WTC11 (cell line): Measurements from ENCODE around the gene ECHS1.

Experiments
- ATF1 ChIP-seq: sonication (generic); formaldehyde crosslinking; IDR thresholded peaks from 2 replicates; pipeline ENCODE4 v1.8.1; 2023; ENCODE audit warnings: mild to moderate bottlenecking, moderate library complexity, missing genetic modification reagents
- CREB1 ChIP-seq: sonication (generic); formaldehyde crosslinking; IDR thresholded peaks from 2 replicates; pipeline ENCODE4 v1.8.0; 2023; ENCODE audit warnings: mild to moderate bottlenecking, missing genetic modification reagents
- ELF4 ChIP-seq: sonication (generic); formaldehyde crosslinking; IDR thresholded peaks from 2 replicates; pipeline ENCODE4 v1.8.1; 2022; ENCODE audit warnings: low read depth, mild to moderate bottlenecking, moderate library complexity, missing genetic modification reagents
- ESRRA ChIP-seq: sonication (generic); formaldehyde crosslinking; IDR thresholded peaks from 2 replicates; pipeline ENCODE4 v1.8.1; 2022; ENCODE audit warnings: mild to moderate bottlenecking, missing genetic modification reagents, borderline replicate concordance
- KAT7 ChIP-seq: sonication (generic); formaldehyde crosslinking; IDR thresholded peaks from 2 replicates; pipeline ENCODE4 v1.8.1; 2023; ENCODE audit warnings: missing genetic modification reagents, mild to moderate bottlenecking, borderline replicate concordance
- STAT6 ChIP-seq: sonication (generic); formaldehyde crosslinking; conservative IDR thresholded peaks from 2 replicates; pipeline ENCODE4 v1.8.1; 2023; ENCODE audit warnings: mild to moderate bottlenecking, low read depth, missing genetic modification reagents, moderate library complexity
- ZNF121 ChIP-seq: sonication (generic); formaldehyde crosslinking; IDR thresholded peaks from 2 replicates; pipeline ENCODE4 v1.8.0; 2023; ENCODE audit warnings: missing genetic modification reagents
- ZNF263 ChIP-seq: sonication (generic); formaldehyde crosslinking; IDR thresholded peaks from 2 replicates; pipeline ENCODE4 v1.8.1; 2022; ENCODE audit warnings: low read depth, mild to moderate bottlenecking, moderate library complexity, missing genetic modification reagents
- TF ChIP-seq, protein P1 (sequence below): fragments of 200-600 bp; IDR thresholded peaks from 2 replicates; pipeline ENCODE4 v1.8.0; 2022; ENCODE audit warnings: antibody characterized with exemption
- TF ChIP-seq, protein P2 (sequence below): sonication (generic); formaldehyde crosslinking; IDR thresholded peaks from 2 replicates; pipeline ENCODE4 v1.8.1; 2023; ENCODE audit warnings: mild to moderate bottlenecking, moderate library complexity, missing genetic modification reagents

DNA sequence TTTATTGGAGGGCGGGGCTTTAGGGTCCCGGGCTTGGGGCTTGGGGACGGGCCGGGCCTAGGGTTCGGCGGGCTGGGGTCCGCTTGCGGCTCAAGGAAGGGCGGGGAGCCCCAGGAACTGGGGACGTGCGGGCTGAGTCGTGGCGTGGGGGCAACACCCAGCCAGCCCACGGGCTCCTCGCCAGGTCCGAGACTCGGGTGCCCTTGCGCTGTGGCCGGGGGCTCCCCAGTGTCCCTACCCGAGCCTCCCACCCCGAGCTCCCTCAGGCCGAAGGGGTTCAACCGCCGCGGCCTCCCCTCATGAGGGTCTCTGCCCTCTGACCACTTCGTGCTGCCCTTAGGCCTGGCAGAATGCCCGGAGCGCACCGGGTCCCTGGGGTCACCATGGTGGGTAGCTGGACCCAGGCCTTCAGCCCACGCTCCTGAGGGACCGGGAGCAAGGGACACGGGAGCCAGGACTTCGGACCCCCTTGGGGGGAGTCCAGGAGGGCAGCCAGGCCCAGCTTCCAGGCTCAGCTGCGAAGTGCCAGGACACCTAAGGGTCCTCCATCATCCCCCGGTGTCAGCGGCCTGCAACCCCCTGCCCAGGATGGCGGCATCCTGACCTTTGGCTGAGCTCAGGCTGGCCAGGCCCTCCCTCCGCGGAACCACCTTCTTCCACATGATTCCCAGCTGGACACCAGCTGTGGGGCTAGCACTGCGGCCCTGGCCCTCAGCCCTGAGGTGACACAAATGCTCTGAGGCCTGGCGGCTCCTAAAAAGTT lies 14.8 kb downstream of the ECHS1 start:
- TF ChIP-seq, protein P1, sequence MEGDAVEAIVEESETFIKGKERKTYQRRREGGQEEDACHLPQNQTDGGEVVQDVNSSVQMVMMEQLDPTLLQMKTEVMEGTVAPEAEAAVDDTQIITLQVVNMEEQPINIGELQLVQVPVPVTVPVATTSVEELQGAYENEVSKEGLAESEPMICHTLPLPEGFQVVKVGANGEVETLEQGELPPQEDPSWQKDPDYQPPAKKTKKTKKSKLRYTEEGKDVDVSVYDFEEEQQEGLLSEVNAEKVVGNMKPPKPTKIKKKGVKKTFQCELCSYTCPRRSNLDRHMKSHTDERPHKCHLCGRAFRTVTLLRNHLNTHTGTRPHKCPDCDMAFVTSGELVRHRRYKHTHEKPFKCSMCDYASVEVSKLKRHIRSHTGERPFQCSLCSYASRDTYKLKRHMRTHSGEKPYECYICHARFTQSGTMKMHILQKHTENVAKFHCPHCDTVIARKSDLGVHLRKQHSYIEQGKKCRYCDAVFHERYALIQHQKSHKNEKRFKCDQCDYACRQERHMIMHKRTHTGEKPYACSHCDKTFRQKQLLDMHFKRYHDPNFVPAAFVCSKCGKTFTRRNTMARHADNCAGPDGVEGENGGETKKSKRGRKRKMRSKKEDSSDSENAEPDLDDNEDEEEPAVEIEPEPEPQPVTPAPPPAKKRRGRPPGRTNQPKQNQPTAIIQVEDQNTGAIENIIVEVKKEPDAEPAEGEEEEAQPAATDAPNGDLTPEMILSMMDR: no peak
- TF ChIP-seq, protein P2, sequence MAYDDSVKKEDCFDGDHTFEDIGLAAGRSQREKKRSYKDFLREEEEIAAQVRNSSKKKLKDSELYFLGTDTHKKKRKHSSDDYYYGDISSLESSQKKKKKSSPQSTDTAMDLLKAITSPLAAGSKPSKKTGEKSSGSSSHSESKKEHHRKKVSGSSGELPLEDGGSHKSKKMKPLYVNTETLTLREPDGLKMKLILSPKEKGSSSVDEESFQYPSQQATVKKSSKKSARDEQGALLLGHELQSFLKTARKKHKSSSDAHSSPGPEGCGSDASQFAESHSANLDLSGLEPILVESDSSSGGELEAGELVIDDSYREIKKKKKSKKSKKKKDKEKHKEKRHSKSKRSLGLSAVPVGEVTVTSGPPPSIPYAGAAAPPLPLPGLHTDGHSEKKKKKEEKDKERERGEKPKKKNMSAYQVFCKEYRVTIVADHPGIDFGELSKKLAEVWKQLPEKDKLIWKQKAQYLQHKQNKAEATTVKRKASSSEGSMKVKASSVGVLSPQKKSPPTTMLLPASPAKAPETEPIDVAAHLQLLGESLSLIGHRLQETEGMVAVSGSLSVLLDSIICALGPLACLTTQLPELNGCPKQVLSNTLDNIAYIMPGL: no peak
- no peak for TF ChIP-seq ZNF263 (CRISPR knock-in tag)
- no peak for TF ChIP-seq ESRRA
- TF ChIP-seq KAT7 (CRISPR knock-in tag): no peak
- no peak for TF ChIP-seq ELF4
- TF ChIP-seq ZNF121 (CRISPR knock-in tag): no peak
- TF ChIP-seq STAT6: no peak
- TF ChIP-seq ATF1: no peak
- no peak for TF ChIP-seq CREB1 (CRISPR knock-in tag)
